IPS-15b (cell line): ENCODE measurements around the gene TNNI2.

Experiments used
- H3K27me3 ChIP-seq: one replicate; pipeline ENCODE4 v1.6.1; 2013; ENCODE audit warnings: low read length; ENCODE audit not compliant: control insufficient read depth, insufficient read depth
- H3K36me3 ChIP-seq: one replicate; pipeline ENCODE4 v1.6.1; 2013; ENCODE audit warnings: low read length; ENCODE audit not compliant: control insufficient read depth, insufficient read depth
- H3K4me1 ChIP-seq: one replicate; pipeline ENCODE4 v1.6.1; 2013; ENCODE audit warnings: mild to moderate bottlenecking, low read length; ENCODE audit not compliant: control insufficient read depth, insufficient read depth
- H3K4me3 ChIP-seq: one replicate; pipeline ENCODE4 v1.5.1; 2013; ENCODE audit warnings: low read depth, low read length
- H3K9ac ChIP-seq: one replicate; pipeline ENCODE4 v1.6.1; 2013; ENCODE audit warnings: low read depth, mild to moderate bottlenecking, low read length
- H3K9me3 ChIP-seq: one replicate; pipeline ENCODE4 v1.6.1; 2013; ENCODE audit warnings: mild to moderate bottlenecking, low read length; ENCODE audit not compliant: control insufficient read depth, insufficient read depth

The TNNI2 gene

GRCh38 chr11:1877211-1878136 lies 38.7 kb downstream of the TNNI2 start:
- no peaks in the 10 kb centered on the region for H3K4me1 ChIP-seq
- H3K9ac ChIP-seq = no peak overlapping the region
- no peak overlapping the region for H3K4me3 ChIP-seq
- H3K9me3 ChIP-seq = no peaks in the 10 kb centered on the region
- H3K27me3 ChIP-seq = no peaks in the 10 kb centered on the region
- H3K36me3 ChIP-seq = no peaks in the 10 kb centered on the region

GRCh38 chr11:1878137-1879031 lies 39.6 kb downstream of the TNNI2 start:
- no peak overlapping the region for H3K9ac ChIP-seq
- H3K27me3 ChIP-seq = no peaks in the 10 kb centered on the region
- H3K4me3 ChIP-seq = no peak overlapping the region

GRCh38 chr11:1879342-1879940 lies 40.7 kb downstream of the TNNI2 start:
- H3K4me1 ChIP-seq = no peaks in the 10 kb centered on the region
- H3K9ac ChIP-seq = no peak overlapping the region
- no peak overlapping the region for H3K4me3 ChIP-seq
- H3K27me3 ChIP-seq = no peaks in the 10 kb centered on the region
- no peaks in the 10 kb centered on the region for H3K36me3 ChIP-seq
- H3K9me3 ChIP-seq = no peaks in the 10 kb centered on the region

More at GRCh38 chr11:1878137-1879031, 39.6 kb downstream of the TNNI2 start:
- Histone ChIP-seq H3K36me3 (no peaks in the 10 kb centered on the region), H3K9me3 (no peaks in the 10 kb centered on the region), H3K4me1 (no peaks in the 10 kb centered on the region)

GRCh38 chr11:1879941-1880720 lies 41.4 kb downstream of the TNNI2 start:
- Histone ChIP-seq H3K9ac (no peak overlapping the region), H3K4me3 (no peak overlapping the region), H3K27me3 (no peaks in the 10 kb centered on the region), H3K36me3 (no peaks in the 10 kb centered on the region), H3K9me3 (no peaks in the 10 kb centered on the region), H3K4me1 (no peaks in the 10 kb centered on the region)

GRCh38 chr11:1880746-1881441 lies 42.1 kb downstream of the TNNI2 start:
- H3K4me1 ChIP-seq = no peaks in the 10 kb centered on the region
- H3K27me3 ChIP-seq = no peaks in the 10 kb centered on the region
- no peaks in the 10 kb centered on the region for H3K36me3 ChIP-seq
- H3K9me3 ChIP-seq = no peaks in the 10 kb centered on the region
- no peak overlapping the region for H3K9ac ChIP-seq
- no peak overlapping the region for H3K4me3 ChIP-seq

- Histone ChIP-seq H3K9me3 (no peaks in the 10 kb centered on the region), H3K9ac (no peak overlapping the region), H3K27me3 (no peaks in the 10 kb centered on the region), H3K36me3 (no peaks in the 10 kb centered on the region), H3K4me3 (no peak overlapping the region), H3K4me1 (no peaks in the 10 kb centered on the region)
These were observed 42.9 kb downstream of the TNNI2 start for GRCh38 chr11:1881442-1882264.

- H3K4me1 ChIP-seq = no peaks in the 10 kb centered on the region
- no peaks in the 10 kb centered on the region for H3K27me3 ChIP-seq
- H3K36me3 ChIP-seq = no peaks in the 10 kb centered on the region
- H3K9ac ChIP-seq = peak overlapping the region; percentile 54
- no peak overlapping the region for H3K4me3 ChIP-seq
- H3K9me3 ChIP-seq = no peaks in the 10 kb centered on the region
These were observed 43.8 kb downstream of the TNNI2 start for GRCh38 chr11:1882265-1883238.

GRCh38 chr11:1883346-1884302 lies 44.8 kb downstream of the TNNI2 start:
- H3K4me3 ChIP-seq = no peak overlapping the region
- no peak overlapping the region for H3K9ac ChIP-seq
- no peaks in the 10 kb centered on the region for H3K27me3 ChIP-seq
- no peaks in the 10 kb centered on the region for H3K36me3 ChIP-seq
- no peaks in the 10 kb centered on the region for H3K4me1 ChIP-seq
- H3K9me3 ChIP-seq = no peaks in the 10 kb centered on the region

- H3K27me3 ChIP-seq = no peaks in the 10 kb centered on the region
These were observed 45.5 kb downstream of the TNNI2 start for GRCh38 chr11:1884303-1884700.

More at GRCh38 chr11:1884303-1884700, 45.5 kb downstream of the TNNI2 start:
- Histone ChIP-seq H3K9ac (no peak overlapping the region), H3K4me1 (no peaks in the 10 kb centered on the region), H3K36me3 (no peaks in the 10 kb centered on the region), H3K9me3 (no peaks in the 10 kb centered on the region), H3K4me3 (no peak overlapping the region)
